T-cell (primary cell): Measurements from ENCODE around the gene ANKRD36. TPM values are rescaled to one million over a fixed set of nuclear protein-coding genes. Genes with fewer than 3 reads are reported as not detected.
"Not testable (repeated sequence)": the region's sequence is repeated elsewhere in the genome, so short reads cannot be mapped to it uniquely, and the experiment has no call there.

Source experiments
- ATAC-seq, 4 experiments: fragments of 200-7000 bp in 3 of 4; fragments of 150-1000 bp in 1 of 4; cut with Tn5 transposase; replicated peaks in 1 of 4; 1 replicate in 3 of 4; 2 replicates in 1 of 4; pipeline ENCODE4 v1.10.0; 2021; ENCODE audit warnings: moderate library complexity in 3 of 4, mild to moderate bottlenecking in 2 of 4, moderate number of reproducible peaks in 1 of 4
- CTCF ChIA-PET, 2 donors: fragments of 300-600 bp; sonication (Branson Sonifier 250); formaldehyde crosslinking; loops; one replicate each; lab custom pipeline; 2022; ENCODE audit warnings: antibody characterized with exemption in 2 of 2; lab: Charles Lee
- POLR2A ChIA-PET, 2 donors: fragments of 300-600 bp; sonication (Branson Sonifier 250); formaldehyde crosslinking; loops; one replicate each; lab custom pipeline; 2022; ENCODE audit warnings: antibody characterized with exemption in 2 of 2; lab: Charles Lee
- DNase-seq, 35 experiments: peaks; one replicate each; pipeline versions ENCODE4 v3.0.0 to v3.0.0-alpha.2; 2013 to 2023
- H3K27ac ChIP-seq: one replicate; pipeline ENCODE4 v1.5.1; 2013; ENCODE audit warnings: low read length
- H3K27me3 ChIP-seq, 2 experiments: replicated peaks in 1 of 2; 1 replicate in 1 of 2; 2 replicates in 1 of 2; pipeline versions ENCODE4 v1.6.1 to v1.7.0; 2013; ENCODE audit warnings: low read length in 1 of 2, mixed read lengths in 1 of 2; ENCODE audit not compliant: control insufficient read depth in 2 of 2, insufficient read depth in 2 of 2; ENCODE audit errors: extremely low read depth in 1 of 2
- H3K36me3 ChIP-seq, 2 donors: 1 replicate in 1 of 2; 2 replicates in 1 of 2; pipeline versions ENCODE4 v1.6.1 to v1.7.0; 2013; ENCODE audit warnings: low read length in 1 of 2; ENCODE audit not compliant: control insufficient read depth in 2 of 2, insufficient read depth in 1 of 2; ENCODE audit errors: extremely low read depth in 1 of 2
- H3K4me1 ChIP-seq, 2 experiments: 1 replicate in 1 of 2; 2 replicates in 1 of 2; pipeline versions ENCODE4 v1.6.1 to v1.7.0; 2013; ENCODE audit warnings: low read length in 2 of 2, mixed read lengths in 1 of 2; ENCODE audit not compliant: insufficient read depth in 2 of 2, control insufficient read depth in 1 of 2; ENCODE audit errors: extremely low read depth in 1 of 2
- H3K4me3 ChIP-seq, 2 donors: 1 replicate in 1 of 2; 2 replicates in 1 of 2; pipeline versions ENCODE4 v1.5.1 to v1.7.0; 2013; ENCODE audit warnings: mild to moderate bottlenecking in 2 of 2, low read length in 1 of 2, moderate library complexity in 1 of 2; ENCODE audit not compliant: control insufficient read depth in 1 of 2; ENCODE audit errors: extremely low read depth in 1 of 2
- H3K9me3 ChIP-seq: 2 replicates; pipeline ENCODE4 v1.7.0; 2013
- H3K27ac Mint-ChIP-seq, 2 donors: one replicate each; pipeline ENCODE4 v1.8.0; 2020 to 2021; ENCODE audit warnings: mild to moderate bottlenecking in 2 of 2, mixed read lengths in 2 of 2
- H3K27me3 Mint-ChIP-seq, 2 donors: one replicate each; pipeline ENCODE4 v1.8.0; 2021 to 2022; ENCODE audit warnings: mixed read lengths in 2 of 2
- H3K36me3 Mint-ChIP-seq: one replicate; pipeline ENCODE4 v1.8.0; 2021; ENCODE audit warnings: mixed read lengths
- H3K4me1 Mint-ChIP-seq, 3 donors: one replicate each; pipeline ENCODE4 v1.8.0; 2020 to 2022; ENCODE audit warnings: mixed read lengths in 3 of 3, mild to moderate bottlenecking in 1 of 3
- H3K4me3 Mint-ChIP-seq, 3 donors: one replicate each; pipeline ENCODE4 v1.8.0; 2020 to 2022; ENCODE audit warnings: mild to moderate bottlenecking in 3 of 3, mixed read lengths in 3 of 3, moderate library complexity in 3 of 3
- H3K9me3 Mint-ChIP-seq, 3 donors: one replicate each; pipeline ENCODE4 v1.8.0; 2020 to 2022; ENCODE audit warnings: mixed read lengths in 3 of 3
- WGBS: methylation state at CpG from one replicate; pipeline ENCODE4 v1.1.5; 2013; ENCODE audit warnings: missing lambda C conversion rate; ENCODE audit not compliant: insufficient coverage; 5-methylcytosine and 5-hydroxymethylcytosine counted together
- total RNA-seq, 35 experiments: library from RNA in 6 of 35; stranded (reverse) in 6 of 35; fragments of 120-200 nt in 1 of 35; gene quantifications; one replicate each; pipeline versions ENCODE4 v1.2.1 to v1.2.4 and lab custom pipeline; 2013 to 2026

Gene ANKRD36
- total RNA-seq, 5 donors from 2014 or later (not counting 1 experiment from before 2014, with no cell fraction given): 50.5 to 83.6 (median 57.1) TPM

GRCh38 chr2:97215025-97215424, 102.1 kb downstream of the ANKRD36 start:
- POLR2A ChIA-PET, H3K9me3 Mint-ChIP-seq, ATAC-seq, H3K9me3 ChIP-seq, H3K4me1 ChIP-seq, DNase-seq, H3K4me3 ChIP-seq, CTCF ChIA-PET, H3K4me3 Mint-ChIP-seq, H3K27me3 ChIP-seq, H3K27me3 Mint-ChIP-seq, H3K27ac ChIP-seq, H3K4me1 Mint-ChIP-seq, H3K27ac Mint-ChIP-seq: not testable (repeated sequence)
- H3K36me3 Mint-ChIP-seq: peaks cover 42% of the 10 kb centered on the region
- peaks cover 0 to 17% of the 10 kb centered on the region in 2 donors for H3K36me3 ChIP-seq
- no CpG with 5 or more reads among the region's 2 CpGs for WGBS

GRCh38 chr2:97230848-97231585, 118.1 kb downstream of the ANKRD36 start:
- H3K27ac ChIP-seq, H3K27me3 Mint-ChIP-seq, CTCF ChIA-PET, H3K27ac Mint-ChIP-seq, POLR2A ChIA-PET, H3K4me3 Mint-ChIP-seq, H3K4me1 Mint-ChIP-seq, ATAC-seq, H3K9me3 Mint-ChIP-seq, H3K4me1 ChIP-seq, H3K4me3 ChIP-seq, H3K36me3 ChIP-seq, DNase-seq, H3K27me3 ChIP-seq, H3K9me3 ChIP-seq: not testable (repeated sequence)
- 100% methylated on average over 1 of the region's 10 CpGs for WGBS
- H3K36me3 Mint-ChIP-seq: peaks cover 41% of the 10 kb centered on the region

- H3K36me3 ChIP-seq, H3K27me3 ChIP-seq, H3K27me3 Mint-ChIP-seq, ATAC-seq, H3K4me3 Mint-ChIP-seq, DNase-seq, POLR2A ChIA-PET, H3K4me1 Mint-ChIP-seq, H3K27ac Mint-ChIP-seq, H3K9me3 ChIP-seq, H3K4me1 ChIP-seq, H3K4me3 ChIP-seq, CTCF ChIA-PET, H3K27ac ChIP-seq, H3K9me3 Mint-ChIP-seq: not testable (repeated sequence)
- WGBS: no CpG with 5 or more reads among the region's 1 CpG
- peaks cover 24% of the 10 kb centered on the region for H3K36me3 Mint-ChIP-seq
Observed at GRCh38 chr2:97232981-97233380, 120.0 kb downstream of the ANKRD36 start.

- H3K4me1 Mint-ChIP-seq, H3K36me3 ChIP-seq, H3K27ac ChIP-seq, H3K9me3 Mint-ChIP-seq, DNase-seq, POLR2A ChIA-PET, H3K4me3 ChIP-seq, H3K27me3 ChIP-seq, CTCF ChIA-PET, H3K27me3 Mint-ChIP-seq, H3K27ac Mint-ChIP-seq, H3K4me1 ChIP-seq, ATAC-seq, H3K4me3 Mint-ChIP-seq, H3K9me3 ChIP-seq: not testable (repeated sequence)
- WGBS: no CpG with 5 or more reads among the region's 2 CpGs
- peaks cover 18% of the 10 kb centered on the region for H3K36me3 Mint-ChIP-seq
Observed at GRCh38 chr2:97233660-97234295, 120.8 kb downstream of the ANKRD36 start.

- H3K4me1 ChIP-seq, H3K9me3 ChIP-seq, ATAC-seq, DNase-seq, H3K4me3 ChIP-seq, H3K9me3 Mint-ChIP-seq, H3K27me3 ChIP-seq, H3K27ac ChIP-seq, H3K36me3 ChIP-seq, H3K4me1 Mint-ChIP-seq, H3K27ac Mint-ChIP-seq, CTCF ChIA-PET, POLR2A ChIA-PET, H3K36me3 Mint-ChIP-seq, H3K27me3 Mint-ChIP-seq, H3K4me3 Mint-ChIP-seq: not testable (repeated sequence)
- no CpG with 5 or more reads among the region's 4 CpGs for WGBS
Observed at GRCh38 chr2:97261192-97261591, 148.2 kb downstream of the ANKRD36 start.

GRCh38 chr2:97266449-97266848, 153.5 kb downstream of the ANKRD36 start:
- peaks cover 11% of the 10 kb centered on the region for H3K36me3 Mint-ChIP-seq
- H3K4me3 ChIP-seq, H3K27me3 ChIP-seq, H3K36me3 ChIP-seq, DNase-seq, H3K27ac Mint-ChIP-seq, H3K27ac ChIP-seq, ATAC-seq, H3K4me3 Mint-ChIP-seq, CTCF ChIA-PET, H3K9me3 ChIP-seq, H3K27me3 Mint-ChIP-seq, H3K4me1 ChIP-seq, H3K4me1 Mint-ChIP-seq, H3K9me3 Mint-ChIP-seq, POLR2A ChIA-PET: not testable (repeated sequence)
- WGBS: no CpG with 5 or more reads among the region's 6 CpGs
